ENCODE data around the gene PPID.

Gene PPID

GRCh38 chr4:158682066-158682465, 41.1 kb downstream of the PPID start:
- in situ Hi-C loops (cut with HindIII; ENCODE audit: low sequenced_read_pairs), result no loop called here
- no peak for DNase-seq (ENCODE audit: low read depth)
- H3K4me3 ChIP-seq (ENCODE audit: low read depth, low read length), result no peak overlapping the region
- TF ChIP-seq, protein P1, sequence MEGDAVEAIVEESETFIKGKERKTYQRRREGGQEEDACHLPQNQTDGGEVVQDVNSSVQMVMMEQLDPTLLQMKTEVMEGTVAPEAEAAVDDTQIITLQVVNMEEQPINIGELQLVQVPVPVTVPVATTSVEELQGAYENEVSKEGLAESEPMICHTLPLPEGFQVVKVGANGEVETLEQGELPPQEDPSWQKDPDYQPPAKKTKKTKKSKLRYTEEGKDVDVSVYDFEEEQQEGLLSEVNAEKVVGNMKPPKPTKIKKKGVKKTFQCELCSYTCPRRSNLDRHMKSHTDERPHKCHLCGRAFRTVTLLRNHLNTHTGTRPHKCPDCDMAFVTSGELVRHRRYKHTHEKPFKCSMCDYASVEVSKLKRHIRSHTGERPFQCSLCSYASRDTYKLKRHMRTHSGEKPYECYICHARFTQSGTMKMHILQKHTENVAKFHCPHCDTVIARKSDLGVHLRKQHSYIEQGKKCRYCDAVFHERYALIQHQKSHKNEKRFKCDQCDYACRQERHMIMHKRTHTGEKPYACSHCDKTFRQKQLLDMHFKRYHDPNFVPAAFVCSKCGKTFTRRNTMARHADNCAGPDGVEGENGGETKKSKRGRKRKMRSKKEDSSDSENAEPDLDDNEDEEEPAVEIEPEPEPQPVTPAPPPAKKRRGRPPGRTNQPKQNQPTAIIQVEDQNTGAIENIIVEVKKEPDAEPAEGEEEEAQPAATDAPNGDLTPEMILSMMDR (IDR thresholded peaks at IDR 0.05; ENCODE audit: low read depth, low read length, missing control alignments), result no peak

DNA sequence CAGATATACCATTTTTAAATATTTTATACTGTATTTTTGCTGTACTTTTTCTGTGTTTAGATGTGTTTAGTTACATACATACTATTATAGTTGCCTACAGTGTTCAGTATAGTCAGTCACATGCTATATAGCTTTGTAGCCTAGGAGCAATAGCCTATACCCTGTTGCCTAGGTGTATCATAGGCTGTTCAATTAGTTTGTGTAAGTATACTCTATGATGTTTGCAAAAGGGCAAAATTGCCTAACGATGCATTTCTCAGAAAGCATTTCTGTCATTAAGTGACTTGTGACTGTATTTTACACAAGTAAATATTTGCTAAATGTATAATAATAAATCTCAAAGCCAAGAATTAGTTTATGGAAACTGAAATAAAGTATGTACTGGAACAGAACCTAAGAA, 41.6 kb downstream of the PPID start:
- DNase-seq (ENCODE audit: low read depth), result no peak
- in situ Hi-C loops (cut with HindIII; ENCODE audit: low sequenced_read_pairs), result no loop called here
- TF ChIP-seq, protein P1 (IDR thresholded peaks at IDR 0.05; ENCODE audit: low read depth, low read length, missing control alignments), result no peak
- no peak overlapping the region for H3K4me3 ChIP-seq (ENCODE audit: low read depth, low read length)

DNA sequence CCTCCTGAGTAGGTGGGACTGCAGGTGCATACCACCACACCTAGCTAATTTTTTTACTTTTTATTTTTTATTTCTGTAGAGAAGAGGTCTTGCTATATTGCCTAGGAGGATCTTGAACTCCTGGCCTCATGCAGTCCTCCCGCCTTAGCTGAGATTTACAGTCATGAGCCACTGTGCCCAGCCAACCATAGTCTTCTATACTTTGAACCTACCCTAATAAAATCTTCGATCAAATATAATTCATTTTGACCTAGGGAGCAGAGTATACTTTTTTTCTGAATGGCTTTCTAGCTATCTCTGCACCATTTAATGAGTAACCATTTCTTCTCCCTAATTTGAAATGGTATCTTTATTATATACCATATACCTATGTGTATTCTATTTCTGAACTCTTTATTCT, 44.4 kb downstream of the PPID start:
- TF ChIP-seq, protein P1 (IDR thresholded peaks at IDR 0.05; ENCODE audit: low read depth, low read length, missing control alignments), result no peak
- in situ Hi-C loops (cut with HindIII; ENCODE audit: low sequenced_read_pairs), result no loop called here
- no peak overlapping the region for H3K4me3 ChIP-seq (ENCODE audit: low read depth, low read length)
- no peak for DNase-seq (ENCODE audit: low read depth)

DNA sequence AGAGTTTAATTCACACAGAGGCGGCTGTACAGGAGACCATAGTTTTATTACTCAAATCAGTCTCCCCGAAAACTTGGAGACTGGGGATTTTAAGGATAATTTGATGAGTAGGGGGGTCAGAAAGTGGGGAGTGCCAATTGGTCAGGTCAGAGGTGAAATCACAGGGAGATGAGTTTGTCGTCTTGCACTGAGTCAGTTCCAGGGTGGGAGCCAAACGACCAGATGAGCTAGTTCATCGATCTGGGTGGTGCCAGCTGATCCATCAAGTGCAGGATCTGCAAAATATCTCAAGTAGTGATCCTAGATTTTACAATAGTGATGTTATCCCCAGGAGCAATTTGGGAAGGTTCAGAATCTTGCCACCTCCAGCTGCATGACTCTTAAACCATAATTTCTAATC, 47.1 kb downstream of the PPID start:
- in situ Hi-C loops (cut with HindIII; ENCODE audit: low sequenced_read_pairs), result no loop called here
- TF ChIP-seq, protein P1 (IDR thresholded peaks at IDR 0.05; ENCODE audit: low read depth, low read length, missing control alignments), result no peak
- no peak for DNase-seq (ENCODE audit: low read depth)

GRCh38 chr4:158673633-158674032, 49.6 kb downstream of the PPID start:
- in situ Hi-C loops (cut with HindIII; ENCODE audit: low sequenced_read_pairs), result no loop called here
- H3K4me3 ChIP-seq (ENCODE audit: low read depth, low read length), result no peak overlapping the region
- no peak for DNase-seq (ENCODE audit: low read depth)
- TF ChIP-seq, protein P1 (IDR thresholded peaks at IDR 0.05; ENCODE audit: low read depth, low read length, missing control alignments), result no peak

More for the DNA sequence above, 47.1 kb downstream of the PPID start:
- H3K4me3 ChIP-seq (ENCODE audit: low read depth, low read length), result no peak overlapping the region

DNA sequence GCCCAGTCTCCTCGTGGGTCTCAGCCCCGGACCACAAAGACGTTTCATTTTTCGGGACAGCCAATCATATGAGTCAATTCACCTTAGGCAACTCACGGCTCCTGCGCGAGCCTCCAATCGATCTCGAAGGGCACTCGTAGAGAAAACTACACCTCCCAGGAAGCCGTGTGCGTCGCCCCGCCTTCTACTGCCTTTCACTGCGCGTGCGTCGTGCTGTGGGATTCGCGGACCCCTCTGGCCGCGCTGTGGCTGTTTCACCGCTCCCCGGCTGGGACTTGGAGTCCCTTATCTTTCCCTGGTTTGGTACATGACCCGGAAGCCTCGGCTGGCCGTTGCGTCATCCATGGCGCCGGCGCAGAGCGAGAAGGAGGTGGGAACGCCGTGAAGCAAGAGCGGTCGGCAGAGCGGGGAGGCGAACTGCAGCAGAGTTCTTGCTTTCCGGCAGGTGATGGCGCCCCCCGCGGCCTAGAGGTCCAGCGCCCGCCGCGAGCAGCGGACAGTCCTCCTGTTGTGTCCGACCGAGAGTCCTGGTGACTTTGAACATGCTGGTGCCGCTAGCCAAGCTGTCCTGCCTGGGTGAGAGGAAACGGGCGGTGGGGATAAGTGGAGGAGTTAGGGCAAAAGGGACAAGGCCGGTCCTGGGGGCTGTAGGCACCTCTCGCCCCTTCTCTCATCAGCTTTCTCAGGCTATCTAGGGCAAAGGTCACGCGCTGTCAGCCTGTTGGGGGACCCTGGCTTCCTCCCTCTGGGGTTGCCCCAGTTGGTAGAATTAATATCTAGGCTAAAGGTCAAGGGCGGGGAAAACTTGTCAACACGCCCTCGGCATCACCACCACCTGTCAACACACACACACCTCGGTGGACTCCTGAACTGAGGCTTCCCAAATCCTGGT, 51.0 kb downstream of the PPID start, which contains the start of gene ETFDH:
Gene ETFDH (plus strand): TSS at position 382 of the 892 bp plus-strand sequence. CDS start 161 bp downstream, at position 543.
- in situ Hi-C loops (cut with HindIII; ENCODE audit: low sequenced_read_pairs), result no loop called here
- DNase-seq (ENCODE audit: low read depth), result peak; percentile 99
- H3K4me3 ChIP-seq (ENCODE audit: low read depth, low read length), result peak within 1 kb of the TSS; percentile 93
- TF ChIP-seq, protein P1 (IDR thresholded peaks at IDR 0.05; ENCODE audit: low read depth, low read length, missing control alignments), result peak; percentile 56
